Mucosa of gallbladder (tissue), 1 donor: ENCODE results near the gene LGALS9. TPM values are rescaled to one million over a fixed set of nuclear protein-coding genes. Genes with fewer than 3 reads are reported as not detected.
"Not testable (repeated sequence)": the region's sequence is repeated elsewhere in the genome, so short reads cannot be mapped to it uniquely, and the experiment has no call there.

Experiments used
- DNase-seq: peaks from one replicate; pipeline ENCODE4 v3.0.0-alpha.2; 2020; ENCODE audit warnings: low spot score
- total RNA-seq: library from RNA; stranded (reverse); gene quantifications from one replicate; pipeline ENCODE4 v1.2.1, GENCODE V29; 2021
- donor health status: DM: no; HTN: no; CAD: no.

The LGALS9 gene
- total RNA-seq, 1 donor from 2014 or later = 103 TPM

DNA sequence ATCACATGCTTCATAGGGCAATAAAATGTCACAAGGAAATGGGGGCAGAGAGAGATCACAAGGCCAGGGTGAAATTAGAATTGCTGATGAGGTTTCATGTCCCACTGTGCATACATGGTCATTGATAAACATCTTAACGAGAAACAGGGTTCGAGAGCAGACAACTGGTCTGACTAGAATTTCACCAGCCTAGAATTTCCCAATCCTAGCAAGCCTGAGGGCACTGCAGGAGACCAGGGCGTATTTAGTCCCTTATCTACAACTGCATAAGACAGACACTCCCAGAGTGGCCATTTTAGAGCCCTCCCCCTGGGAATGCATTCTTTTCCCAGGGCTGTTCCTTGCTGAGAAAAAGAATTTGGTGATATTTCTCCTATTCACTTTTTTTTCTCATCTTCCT, 55.3 kb downstream of the LGALS9 start:
- DNase-seq = not testable (repeated sequence)

- DNase-seq = no peak
These were observed 59.9 kb downstream of the LGALS9 start for GRCh38 chr17:27690882-27691281.

DNA sequence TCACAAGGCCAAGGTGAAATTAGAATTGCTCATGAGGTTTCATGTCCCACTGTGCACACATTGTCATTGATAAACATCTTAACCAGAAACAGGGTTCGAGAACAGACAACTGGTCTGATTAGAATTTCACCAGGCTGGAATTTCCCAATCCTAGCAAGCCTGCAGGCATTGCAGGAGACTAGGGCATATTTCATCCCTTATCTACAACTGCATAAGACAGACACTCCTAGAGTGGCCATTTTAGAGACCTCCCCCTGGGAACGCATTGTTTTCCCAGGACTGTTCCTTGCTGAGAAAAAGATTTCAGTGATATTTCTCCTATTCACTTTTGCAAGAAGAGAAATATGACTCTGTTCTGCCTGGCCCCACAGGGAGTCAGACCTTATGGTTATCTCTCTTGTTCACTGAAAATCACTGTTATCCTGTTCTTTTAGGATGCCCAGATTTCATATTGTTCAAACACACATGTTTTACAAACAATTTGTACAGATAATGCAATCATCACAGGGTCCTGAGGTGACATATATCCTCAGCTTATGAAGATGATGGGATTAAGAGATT, 64.3 kb downstream of the LGALS9 start:
- DNase-seq = not testable (repeated sequence)

Other genes starting within 250 kb of the LGALS9 start
- gene KSR1, start 174.7 kb upstream of the LGALS9 start, total RNA-seq = 60.2 TPM
- 0.12 TPM for gene NOS2, start 169.3 kb downstream of the LGALS9 start, total RNA-seq